Neural progenitor cell (in vitro differentiated cells): Measurements from ENCODE around the gene KIF2A. TPM values are rescaled to one million over a fixed set of nuclear protein-coding genes. Genes with fewer than 3 reads are reported as not detected.

Experiments used
- DNase-seq: peaks from one replicate; pipeline ENCODE4 v3.0.0-alpha.2; 2016; ENCODE audit warnings: low spot score
- H2AFZ ChIP-seq: fragments of 200-600 bp; sonication (generic); replicated peaks from 2 replicates; pipeline ENCODE4 v1.6.1; 2016; ENCODE audit warnings: antibody characterized with exemption
- H3F3A ChIP-seq: fragments of 200-600 bp; sonication (generic); 2 replicates; pipeline ENCODE4 v1.6.1; 2016; ENCODE audit warnings: antibody characterized with exemption, low read depth
- H3K27ac ChIP-seq: fragments of 200-600 bp; sonication (generic); 2 replicates; pipeline ENCODE4 v1.5.1; 2016; ENCODE audit warnings: mild to moderate bottlenecking
- H3K27me3 ChIP-seq: fragments of 200-600 bp; sonication (generic); 2 replicates; pipeline ENCODE4 v1.6.1; 2016; ENCODE audit warnings: mild to moderate bottlenecking, moderate library complexity
- H3K36me3 ChIP-seq: fragments of 200-600 bp; sonication (generic); 2 replicates; pipeline ENCODE4 v1.5.1; 2016
- H3K4me1 ChIP-seq: fragments of 200-600 bp; sonication (generic); 2 replicates; pipeline ENCODE4 v1.6.1; 2016; ENCODE audit warnings: mixed run types
- H3K4me2 ChIP-seq: fragments of 200-600 bp; sonication (generic); 2 replicates; pipeline ENCODE4 v1.6.1; 2016
- H3K4me3 ChIP-seq: fragments of 200-600 bp; sonication (generic); 2 replicates; pipeline ENCODE4 v1.5.1; 2016
- H3K79me2 ChIP-seq: fragments of 200-600 bp; sonication (generic); 2 replicates; pipeline ENCODE4 v1.6.1; 2016; ENCODE audit warnings: low read depth
- H3K9ac ChIP-seq: fragments of 200-600 bp; sonication (generic); 2 replicates; pipeline ENCODE4 v1.6.1; 2016
- H3K9me3 ChIP-seq: fragments of 200-600 bp; sonication (generic); 2 replicates; pipeline ENCODE4 v1.5.1; 2016; ENCODE audit warnings: low read depth
- H4K20me1 ChIP-seq: fragments of 200-600 bp; sonication (generic); 2 replicates; pipeline ENCODE4 v1.6.1; 2016; ENCODE audit warnings: low read depth
- H3K27ac Mint-ChIP-seq: 3 replicates; pipeline ENCODE4 v1.8.0; 2021; ENCODE audit warnings: mixed read lengths
- H3K27me3 Mint-ChIP-seq: 2 replicates; pipeline ENCODE4 v1.8.0; 2022; ENCODE audit warnings: low read depth, mild to moderate bottlenecking, inconsistent platforms, moderate library complexity, mixed read lengths; ENCODE audit not compliant: insufficient read depth
- H3K36me3 Mint-ChIP-seq: 3 replicates; pipeline ENCODE4 v1.8.0; 2021; ENCODE audit warnings: mixed read lengths
- H3K4me1 Mint-ChIP-seq: 3 replicates; pipeline ENCODE4 v1.8.0; 2021; ENCODE audit warnings: mixed read lengths
- H3K4me3 Mint-ChIP-seq: 3 replicates; pipeline ENCODE4 v1.8.0; 2021; ENCODE audit warnings: mild to moderate bottlenecking, moderate library complexity, mixed read lengths
- H3K9me3 Mint-ChIP-seq: 3 replicates; pipeline ENCODE4 v1.8.0; 2020; ENCODE audit warnings: mixed read lengths
- CTCF ChIP-seq: fragments of 200-600 bp; sonication (generic); IDR thresholded peaks from 2 replicates; pipeline ENCODE4 v1.5.1; 2017; ENCODE audit warnings: antibody characterized with exemption, mild to moderate bottlenecking
- EZH2 ChIP-seq: fragments of 200-600 bp; sonication (generic); IDR thresholded peaks from 2 replicates; pipeline ENCODE4 v1.6.1; 2017; ENCODE audit warnings: antibody characterized with exemption, mild to moderate bottlenecking, moderate library complexity
- EZH2phosphoT487 ChIP-seq: fragments of 200-600 bp; sonication (generic); IDR thresholded peaks from 2 replicates; pipeline ENCODE4 v1.6.1; 2017; ENCODE audit warnings: antibody characterized with exemption
- total RNA-seq: library from RNA; depleted of rRNA; stranded (reverse); fragments of >200 nt; gene quantifications from 2 replicates; pipeline ENCODE4 v1.2.3, GENCODE V29; 2015; ENCODE audit warnings: low replicate concordance

Gene KIF2A
- total RNA-seq, 1 donor from 2014 or later = 114 TPM

GRCh38 chr5:62314213-62314830 is 8.3 kb downstream of the KIF2A start:
- H3K4me1 ChIP-seq = peaks cover 12% of the 10 kb centered on the region
- no peak overlapping the region for H3K4me2 ChIP-seq
- H3K36me3 ChIP-seq = no peaks in the 10 kb centered on the region
- DNase-seq = no peak
- H4K20me1 ChIP-seq = peaks cover 100% of the 10 kb centered on the region
- no peaks in the 10 kb centered on the region for H3K9me3 ChIP-seq
- Mint-ChIP-seq H3K36me3 (peaks cover 7% of the 10 kb centered on the region), H3K9me3 (no peaks in the 10 kb centered on the region), H3K4me3 (no peak overlapping the region), H3K27ac (no peak overlapping the region), H3K4me1 (peaks cover 16% of the 10 kb centered on the region), H3K27me3 (no peaks in the 10 kb centered on the region)
- no peak overlapping the region for H2AFZ ChIP-seq
- H3K4me3 ChIP-seq = no peak overlapping the region
- peaks cover 5% of the 10 kb centered on the region for H3F3A ChIP-seq
- H3K27ac ChIP-seq = no peak overlapping the region
- TF ChIP-seq CTCF (no peak), EZH2phosphoT487 (no peak), EZH2 (no peak)
- no peak overlapping the region for H3K9ac ChIP-seq
- peaks cover 100% of the 10 kb centered on the region for H3K79me2 ChIP-seq
- H3K27me3 ChIP-seq = no peaks in the 10 kb centered on the region

GRCh38 chr5:62315376-62316175 is 9.6 kb downstream of the KIF2A start:
- Histone ChIP-seq H3K4me3 (no peak overlapping the region), H3K9ac (no peak overlapping the region), H4K20me1 (peaks cover 99% of the 10 kb centered on the region), H3F3A (peaks cover 5% of the 10 kb centered on the region), H3K9me3 (no peaks in the 10 kb centered on the region), H3K4me1 (peaks cover 7% of the 10 kb centered on the region), H3K4me2 (no peak overlapping the region), H2AFZ (no peak overlapping the region), H3K27ac (no peak overlapping the region), H3K79me2 (peaks cover 100% of the 10 kb centered on the region), H3K36me3 (no peaks in the 10 kb centered on the region), H3K27me3 (no peaks in the 10 kb centered on the region)
- Mint-ChIP-seq H3K27me3 (no peaks in the 10 kb centered on the region), H3K4me1 (peaks cover 15% of the 10 kb centered on the region), H3K36me3 (peaks cover 2% of the 10 kb centered on the region), H3K27ac (no peak overlapping the region), H3K4me3 (no peak overlapping the region), H3K9me3 (no peaks in the 10 kb centered on the region)
- TF ChIP-seq EZH2 (no peak), CTCF (no peak), EZH2phosphoT487 (no peak)
- DNase-seq = no peak

GRCh38 chr5:62316176-62316502 is 10.1 kb downstream of the KIF2A start:
- no peaks in the 10 kb centered on the region for H3K27me3 Mint-ChIP-seq
- H3K4me3 ChIP-seq = no peak overlapping the region
- H3K4me3 Mint-ChIP-seq = no peak overlapping the region
- H3K9me3 ChIP-seq = no peaks in the 10 kb centered on the region
- peaks cover 100% of the 10 kb centered on the region for H3K79me2 ChIP-seq
- H4K20me1 ChIP-seq = peaks cover 99% of the 10 kb centered on the region
- DNase-seq = no peak
- H3K36me3 ChIP-seq = no peaks in the 10 kb centered on the region
- H3K27ac ChIP-seq = no peak overlapping the region
- TF ChIP-seq EZH2phosphoT487 (no peak), EZH2 (no peak), CTCF (no peak)
- no peak overlapping the region for H2AFZ ChIP-seq
- no peak overlapping the region for H3K9ac ChIP-seq
- H3K4me2 ChIP-seq = no peak overlapping the region
- H3K4me1 Mint-ChIP-seq = peaks cover 13% of the 10 kb centered on the region
- H3F3A ChIP-seq = peaks cover 5% of the 10 kb centered on the region
- H3K27me3 ChIP-seq = no peaks in the 10 kb centered on the region
- H3K27ac Mint-ChIP-seq = no peak overlapping the region
- peaks cover 2% of the 10 kb centered on the region for H3K4me1 ChIP-seq
- no peaks in the 10 kb centered on the region for H3K9me3 Mint-ChIP-seq
- peaks cover 4% of the 10 kb centered on the region for H3K36me3 Mint-ChIP-seq
